Posterior cingulate gyrus (tissue), 11 donors: ENCODE measurements around the gene EFNA3.

Experiments
- DNase-seq, 10 donors: peaks; one replicate each; pipeline versions ENCODE4 v3.0.0 to v3.0.0-alpha.2; 2020 to 2021; ENCODE audit warnings: mixed read lengths in 3 of 10
- intact Hi-C: fragments of 100-400 bp; cut with DNase I; formaldehyde crosslinking; loops from one replicate; pipeline ENCODE4 v1.15.1; 2023

Gene EFNA3, protein sequence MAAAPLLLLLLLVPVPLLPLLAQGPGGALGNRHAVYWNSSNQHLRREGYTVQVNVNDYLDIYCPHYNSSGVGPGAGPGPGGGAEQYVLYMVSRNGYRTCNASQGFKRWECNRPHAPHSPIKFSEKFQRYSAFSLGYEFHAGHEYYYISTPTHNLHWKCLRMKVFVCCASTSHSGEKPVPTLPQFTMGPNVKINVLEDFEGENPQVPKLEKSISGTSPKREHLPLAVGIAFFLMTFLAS

DNA sequence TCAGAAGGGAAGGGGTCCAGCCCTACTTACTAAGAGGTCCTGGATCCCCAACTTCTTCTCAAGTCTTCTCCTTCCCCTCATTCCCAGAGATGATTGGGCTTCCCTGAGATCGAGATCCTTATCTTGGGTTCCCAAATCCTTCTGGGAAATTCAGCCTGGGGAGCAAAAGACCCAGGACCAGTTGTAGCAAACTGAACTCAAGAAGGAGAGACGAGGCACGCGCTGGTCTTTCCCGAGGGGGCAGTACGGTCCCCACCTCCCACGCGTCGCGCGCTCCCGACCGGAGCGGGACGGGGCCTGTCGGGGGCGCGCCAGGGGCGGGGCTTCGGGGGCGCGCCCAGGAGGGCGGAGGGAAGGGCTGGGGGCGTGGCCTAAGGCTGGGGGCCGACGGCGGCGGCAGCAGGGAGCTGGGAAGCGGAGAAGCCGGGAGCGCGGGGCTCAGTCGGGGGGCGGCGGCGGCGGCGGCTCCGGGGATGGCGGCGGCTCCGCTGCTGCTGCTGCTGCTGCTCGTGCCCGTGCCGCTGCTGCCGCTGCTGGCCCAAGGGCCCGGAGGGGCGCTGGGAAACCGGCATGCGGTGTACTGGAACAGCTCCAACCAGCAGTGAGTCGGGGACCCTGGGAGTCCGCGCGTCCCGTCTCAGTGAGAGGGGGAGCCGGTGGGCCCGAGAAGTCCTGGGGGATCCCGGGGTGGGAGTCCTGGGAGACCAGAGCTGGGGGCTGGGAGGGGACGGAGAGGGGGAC is at the start of gene EFNA3:
EFNA3 (plus strand) TSS at position 369 of the 741 bp plus-strand sequence; CDS start at position 474, 105 bp downstream.
- intact Hi-C loops: no loop called here
- peak; percentile 64 to 97 (median 84) for DNase-seq

GRCh38 chr1:155029513-155030242 is 49.0 kb upstream of the EFNA3 start:
- no peak for DNase-seq
- intact Hi-C loops: no loop called here

- intact Hi-C loops: no loop called here
- DNase-seq: no peak
Measured at GRCh38 chr1:155030243-155030795, 48.3 kb upstream of the EFNA3 start.

GRCh38 chr1:155030899-155031298 is 47.7 kb upstream of the EFNA3 start:
- no peak for DNase-seq
- intact Hi-C loops: no loop called here

DNA sequence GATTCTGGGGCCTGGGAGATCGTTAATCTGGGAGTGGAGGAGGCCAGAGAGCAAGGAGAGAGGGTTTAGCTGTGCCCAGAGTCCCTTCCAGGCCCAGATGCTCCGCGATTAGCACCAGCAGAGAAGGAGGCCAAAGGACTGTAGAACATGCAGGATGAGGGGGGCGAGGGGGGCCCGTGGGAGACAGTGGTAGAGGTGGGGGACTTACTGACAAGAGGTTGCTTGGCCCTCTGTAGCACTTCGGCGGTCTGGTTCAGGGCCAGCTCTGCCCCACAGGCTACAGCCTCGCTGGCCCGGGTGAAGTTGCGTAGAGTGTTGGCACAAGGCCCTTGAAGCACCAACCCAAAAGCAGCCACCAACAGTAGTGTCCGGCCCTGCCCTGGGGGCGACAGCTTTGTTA is 45.8 kb upstream of the EFNA3 start:
- intact Hi-C loops: no loop called here
- no peak for DNase-seq

- intact Hi-C loops: no loop called here
- DNase-seq: no peak
Measured at GRCh38 chr1:155033524-155033923, 45.1 kb upstream of the EFNA3 start, which contains the start of the genes DCST1 and DCST2. DCST1 (plus strand) TSS chr1:155033824; CDS start chr1:155034037, 213 bp downstream. DCST2 (minus strand) TSS chr1:155033781; CDS start chr1:155033701, 80 bp downstream.

- intact Hi-C loops: no loop called here
- DNase-seq: no peak
Measured at GRCh38 chr1:155034318-155035208, 44.1 kb upstream of the EFNA3 start.

DNA sequence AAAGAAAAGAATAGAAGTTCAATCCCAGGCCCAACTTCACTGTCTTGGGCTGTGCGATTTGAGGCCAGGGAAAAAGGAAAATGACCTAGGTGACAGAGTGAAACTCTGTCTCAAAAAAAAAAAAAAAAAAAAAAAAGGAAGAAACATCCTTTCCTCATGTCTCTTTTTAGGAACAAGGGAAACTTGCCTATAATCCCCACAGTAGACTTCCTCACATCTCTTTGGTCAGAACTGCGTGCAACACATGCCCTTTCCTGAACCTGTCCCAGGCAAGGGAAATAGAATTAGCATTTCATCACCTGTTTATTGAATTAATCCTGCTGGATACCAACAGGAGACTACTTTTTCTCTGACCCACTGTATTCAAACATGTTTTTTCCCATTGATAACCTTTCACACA is 42.7 kb upstream of the EFNA3 start:
- intact Hi-C loops: no loop called here

DNA sequence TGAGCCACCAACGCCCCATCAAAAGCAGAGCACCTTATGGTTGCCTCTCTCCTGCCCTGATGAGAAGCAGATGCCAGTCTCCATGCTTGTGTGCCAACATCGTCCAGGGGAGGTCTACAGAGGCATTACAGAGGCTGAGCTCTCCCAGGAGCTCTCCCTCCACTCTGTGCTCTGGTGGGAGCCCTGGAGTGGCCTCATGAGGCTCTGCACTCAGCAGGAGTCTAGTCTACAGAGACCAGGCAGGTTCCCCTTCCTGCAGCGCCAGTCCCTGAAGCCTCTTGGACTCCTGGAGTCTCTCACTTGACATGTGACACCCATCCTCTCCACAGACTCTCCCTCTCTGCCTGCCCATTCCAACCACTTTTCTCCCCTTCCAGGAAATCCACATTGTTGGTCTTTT is 41.6 kb upstream of the EFNA3 start:
- DNase-seq: no peak
- intact Hi-C loops: no loop called here

More for the DNA sequence above, 42.7 kb upstream of the EFNA3 start:
- no peak for DNase-seq

DNA sequence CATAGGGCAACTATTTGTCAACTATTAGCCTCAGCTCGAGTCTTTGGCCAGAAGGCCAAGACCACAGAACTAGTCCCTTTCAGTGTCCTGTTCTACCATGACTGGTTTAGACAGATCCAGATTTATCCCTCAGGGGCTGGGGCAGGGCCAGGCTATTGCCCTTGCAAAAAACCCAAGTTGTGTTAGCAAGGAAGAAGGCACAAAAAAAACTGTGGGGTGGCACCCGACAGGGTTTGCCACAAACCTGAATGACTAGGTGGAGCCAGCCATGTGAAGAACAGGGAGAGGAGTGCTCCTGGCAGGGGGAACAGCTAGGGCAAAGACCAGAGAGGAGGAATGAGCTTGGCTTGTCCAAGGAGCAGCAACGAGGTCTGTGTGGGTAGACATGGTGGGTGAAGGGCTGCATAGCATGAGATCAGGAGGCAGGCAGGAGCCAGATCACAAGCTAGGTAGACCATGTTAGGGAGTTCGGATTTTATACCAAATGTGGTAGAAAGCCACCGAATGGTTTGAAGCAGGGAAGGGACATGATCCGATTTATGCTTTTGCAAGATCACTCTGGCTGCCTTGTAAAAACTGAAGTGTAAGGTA is 40.7 kb upstream of the EFNA3 start:
- no peak for DNase-seq
- intact Hi-C loops: no loop called here

DNA sequence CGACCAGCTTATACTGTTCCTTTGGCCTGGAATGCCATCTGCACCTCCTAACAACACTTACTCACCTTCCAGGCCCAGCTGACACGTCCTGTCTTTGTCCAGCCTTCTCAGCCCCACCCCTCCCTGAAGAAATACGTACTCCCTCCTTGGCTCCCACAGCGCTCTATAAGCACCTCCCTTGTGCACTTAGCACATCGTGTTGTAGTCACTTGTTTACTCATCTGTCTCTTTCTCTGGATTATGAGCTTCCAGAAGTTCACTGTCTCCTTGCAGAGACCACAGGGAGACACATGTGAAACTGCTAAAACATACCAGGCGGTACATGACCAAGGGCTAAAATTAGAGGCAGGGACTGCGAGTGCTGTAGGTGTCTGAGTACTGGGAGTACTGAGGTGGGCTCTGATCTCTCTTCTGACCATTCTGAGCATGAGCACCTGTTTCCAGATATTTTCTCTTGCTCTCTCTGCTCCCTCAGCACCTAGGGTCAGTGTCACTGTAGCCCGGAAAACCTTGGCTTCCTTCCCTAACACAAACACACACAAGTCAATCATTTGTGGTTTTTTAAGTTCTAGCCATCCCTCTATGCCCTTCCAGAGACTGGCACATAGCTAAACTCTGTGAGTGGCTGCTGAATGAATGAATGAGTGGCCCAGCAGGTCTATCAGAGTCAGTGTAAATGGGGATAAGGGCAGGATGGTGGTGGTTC is 39.9 kb upstream of the EFNA3 start:
- no peak for DNase-seq
- intact Hi-C loops: no loop called here

DNA sequence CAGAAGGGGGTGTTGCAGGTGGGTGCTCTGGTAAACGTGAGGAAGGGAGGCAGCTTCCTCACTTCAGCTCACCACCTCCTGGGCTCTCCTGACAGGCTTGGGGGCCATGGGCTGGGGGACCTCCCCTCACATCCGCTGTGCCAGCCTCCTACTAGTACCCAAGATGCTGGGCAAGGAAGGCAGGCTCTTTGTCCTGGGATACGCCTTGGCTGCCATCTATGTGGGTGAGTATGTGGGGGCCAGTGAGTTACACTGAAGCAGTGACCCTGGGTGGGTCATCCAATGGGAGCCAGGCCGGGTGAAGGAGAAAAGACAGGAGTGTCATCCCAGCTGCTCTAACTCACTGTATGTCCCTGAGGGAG is 39.3 kb upstream of the EFNA3 start:
- intact Hi-C loops: no loop called here
- DNase-seq: no peak

DNA sequence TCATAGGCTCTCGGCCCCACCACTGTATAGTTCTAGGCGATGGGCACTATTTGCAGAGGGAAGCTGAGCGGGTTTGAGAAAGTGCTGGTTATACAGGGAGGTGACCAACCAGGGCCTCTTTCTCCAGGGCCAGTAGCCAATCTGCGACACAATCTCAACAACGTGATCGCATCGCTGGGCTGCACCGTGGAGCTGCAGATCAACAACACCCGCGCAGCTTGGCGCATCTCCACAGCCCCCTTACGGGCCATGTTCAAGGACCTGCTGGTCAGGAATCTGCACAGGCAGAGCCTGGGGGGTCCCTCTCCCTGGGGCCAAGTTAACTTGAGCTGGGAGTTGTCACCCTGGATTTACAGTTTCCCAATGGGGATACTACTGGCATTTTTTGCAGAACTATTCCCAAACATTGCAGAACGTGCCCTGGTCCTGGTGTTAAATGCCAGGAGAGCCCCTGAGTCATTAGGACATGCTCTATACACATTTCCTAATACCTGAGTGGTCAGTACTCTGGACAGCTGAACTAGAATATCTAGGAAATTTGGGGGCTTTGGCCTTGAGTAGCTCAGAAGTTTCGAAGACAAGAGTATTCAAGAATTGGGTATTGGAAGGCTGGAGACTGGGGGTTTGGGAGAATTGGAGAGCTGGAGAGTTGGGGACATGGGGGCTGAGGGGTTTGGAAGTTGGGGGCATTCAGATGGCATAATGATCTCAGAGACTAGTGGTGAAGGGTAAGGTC is 38.1 kb upstream of the EFNA3 start:
- no peak for DNase-seq
- intact Hi-C loops: loop anchor here (5.0 kb wide), 1 partner anchor 33 kb away; no protein-coding TSS in a partner anchor

- DNase-seq: no peak
- intact Hi-C loops: loop anchor here (5.0 kb wide), 1 partner anchor 35 kb away; no protein-coding TSS in a partner anchor
Measured at GRCh38 chr1:155042789-155043188, 35.8 kb upstream of the EFNA3 start.

GRCh38 chr1:155043301-155043702 is 35.3 kb upstream of the EFNA3 start:
- intact Hi-C loops: loop anchor here (5.0 kb wide), 1 partner anchor 36 kb away; no protein-coding TSS in a partner anchor
- peak in 1 of 10 donors; percentile 72 for DNase-seq

GRCh38 chr1:155043793-155044192 is 34.8 kb upstream of the EFNA3 start:
- intact Hi-C loops: loop anchor here (5.0 kb wide), 1 partner anchor 36 kb away; no protein-coding TSS in a partner anchor
- no peak for DNase-seq

DNA sequence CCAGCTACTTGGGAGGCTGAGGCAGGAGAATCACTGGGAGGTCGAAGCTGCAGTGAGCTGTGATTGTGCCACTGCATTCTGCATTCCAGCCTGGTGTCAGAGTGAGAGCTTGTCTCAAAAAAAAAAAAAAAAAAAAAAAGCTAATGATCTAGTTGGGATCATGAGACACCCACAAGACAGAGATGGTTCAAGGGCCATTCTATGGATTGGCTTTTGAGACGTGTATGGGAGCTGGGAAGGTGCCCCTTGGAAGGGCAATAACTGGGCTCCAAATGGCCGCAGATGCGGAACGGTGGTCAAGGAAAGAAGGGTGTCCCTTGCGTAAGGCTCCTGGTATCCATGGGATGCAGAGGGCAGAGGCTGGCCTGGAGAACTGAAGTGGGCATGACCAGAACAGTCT is 34.3 kb upstream of the EFNA3 start:
- no peak for DNase-seq
- intact Hi-C loops: loop anchor here (5.0 kb wide), 1 partner anchor 37 kb away; no protein-coding TSS in a partner anchor
